Fibroblast of the aortic adventitia (primary cell): Measurements from ENCODE around the gene TXNDC9. TPM values are rescaled to one million over a fixed set of nuclear protein-coding genes. Genes with fewer than 3 reads are reported as not detected.
A peak's percentile ranks its signal among the peaks of the same experiment; 100 is the strongest.

ENCODE experiments used
- DNase-seq: peaks from one replicate; pipeline ENCODE4 v3.0.0-alpha.2; 2010; ENCODE audit warnings: low read depth
- H3K4me3 ChIP-seq: 2 replicates; pipeline ENCODE4 v1.5.1; 2011; ENCODE audit warnings: low read depth, mild to moderate bottlenecking, control low read depth, low read length, moderate library complexity
- CTCF ChIP-seq: IDR thresholded peaks from 2 replicates; pipeline ENCODE4 v1.5.1; 2011; ENCODE audit warnings: mild to moderate bottlenecking, low read length, control low read depth, inconsistent platforms; ENCODE audit not compliant: insufficient read depth
- total RNA-seq: library from RNA; depleted of rRNA; stranded (reverse); fragments of >200 nt; gene quantifications from 2 replicates; pipeline ENCODE4 v1.2.3, GENCODE V29; 2012; ENCODE audit warnings: low replicate concordance

Gene TXNDC9
- total RNA-seq = 51.8 and 88.0 TPM in 2 replicates

GRCh38 chr2:99335911-99336803 lies at the start of gene TXNDC9:
TSS of gene TXNDC9 (minus strand) at chr2:99336333. CDS start at chr2:99333210, 3,123 bp downstream.
- TF ChIP-seq CTCF = no peak
- peak within 1 kb of the TSS; percentile 93 for H3K4me3 ChIP-seq
- peak; percentile 100 for DNase-seq

GRCh38 chr2:99382143-99382542 lies 46.0 kb upstream of the TXNDC9 start:
- DNase-seq = no peak
- no peak for TF ChIP-seq CTCF
- H3K4me3 ChIP-seq = no peak overlapping the region

- DNase-seq = no peak
- no peak overlapping the region for H3K4me3 ChIP-seq
- TF ChIP-seq CTCF = no peak
Measured at GRCh38 chr2:99380376-99381010, 44.4 kb upstream of the TXNDC9 start.

GRCh38 chr2:99377879-99378278 lies 41.7 kb upstream of the TXNDC9 start:
- H3K4me3 ChIP-seq = no peak overlapping the region
- TF ChIP-seq CTCF = no peak
- DNase-seq = no peak

GRCh38 chr2:99376254-99376864 lies 40.2 kb upstream of the TXNDC9 start:
- no peak overlapping the region for H3K4me3 ChIP-seq
- no peak for DNase-seq
- TF ChIP-seq CTCF = no peak

- DNase-seq = no peak
- no peak overlapping the region for H3K4me3 ChIP-seq
- no peak for TF ChIP-seq CTCF
Measured at GRCh38 chr2:99374747-99375146, 38.6 kb upstream of the TXNDC9 start.
